ENCODE results near the gene GALNT17.

DNA sequence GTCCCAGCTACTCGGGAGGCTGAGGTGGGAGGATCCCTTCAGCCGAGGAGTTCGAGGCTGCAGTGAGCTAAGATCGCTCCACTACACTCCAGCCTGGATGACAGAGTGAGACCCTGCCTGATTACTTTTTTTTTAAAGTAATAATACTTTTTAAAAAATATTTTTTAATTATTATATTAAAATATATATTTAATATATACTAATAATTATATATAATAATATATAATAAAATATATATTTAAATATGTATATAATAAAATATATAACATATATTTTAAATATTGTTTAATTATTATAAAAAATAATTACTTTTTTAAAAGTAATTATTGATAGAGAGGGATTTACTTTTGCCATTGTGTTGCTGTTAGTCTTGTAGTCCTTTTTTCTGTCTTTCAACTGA lies 169.2 kb downstream of the GALNT17 start:
- TF ChIP-seq ELF4 (IDR thresholded peaks at IDR 0.05) (no peak), BHLHE40 (IDR thresholded peaks at IDR 0.05; ENCODE audit: borderline replicate concordance) (no peak), ARNT (IDR thresholded peaks at IDR 0.05) (no peak)
